ENCODE data around the gene IFNB1. TPM values are rescaled to one million over a fixed set of nuclear protein-coding genes. Genes with fewer than 3 reads are reported as not detected.

IFNB1 gene
- total RNA-seq, 1 experiment from 2014 or later = not detected

- Histone ChIP-seq H3K4me1 (ENCODE audit: control insufficient read depth in 1 of 2, insufficient read depth in 2 of 2, low read length in 2 of 2) (no peaks in the 10 kb centered on the region), H3K79me2 (ENCODE audit: insufficient read depth, low read length) (no peaks in the 10 kb centered on the region), H3K9ac (ENCODE audit: low read length) (no peak overlapping the region), H3K4me2 (ENCODE audit: low read length) (no peak overlapping the region), H3K27me3 (ENCODE audit: insufficient read depth, low read length) (0 out of 2 replicates have a peak, but pooled peaks cover 8% of the 10 kb centered on the region), H3K9me2 (ENCODE audit: insufficient read depth) (no peaks in the 10 kb centered on the region), H3K27ac (ENCODE audit: low read depth, low read length) (no peak overlapping the region), H3K9me3 (ENCODE audit: control insufficient read depth in 1 of 2, insufficient read depth in 1 of 2, low read depth in 1 of 2, low read length in 2 of 2) (no peaks in the 10 kb centered on the region), H3K4me3 (replicated peaks in 1 of 2; ENCODE audit: low read depth in 1 of 2, low read length in 2 of 2) (no peak overlapping the region), H2AFZ (ENCODE audit: low read depth, low read length, poor library complexity, severe bottlenecking) (no peak overlapping the region), H4K20me1 (ENCODE audit: insufficient read depth) (no peaks in the 10 kb centered on the region), H3K36me3 (ENCODE audit: control insufficient read depth in 1 of 2, insufficient read depth in 2 of 2, low read length in 2 of 2) (no peaks in the 10 kb centered on the region)
- ATAC-seq (no peak), DNase-seq (ENCODE audit: low read depth, low spot score) (no peak)
- no peak for TF ChIP-seq ATF3 (IDR thresholded peaks at IDR 0.05)
- TF ChIP-seq FOSL1 (IDR thresholded peaks at IDR 0.05; ENCODE audit: low read depth) = no peak
- TF ChIP-seq CEBPB (IDR thresholded peaks at IDR 0.05; ENCODE audit: low read depth) = no peak
- no peak for TF ChIP-seq CTCF (IDR thresholded peaks at IDR 0.05 in 2 of 3, conservative IDR thresholded peaks at IDR 0.05 in 1 of 3; ENCODE audit: borderline replicate concordance in 1 of 3, insufficient read depth in 1 of 3, low read depth in 2 of 3, low read length in 2 of 3)
- no peak for TF ChIP-seq ZFX (IDR thresholded peaks at IDR 0.05)
- no peak for TF ChIP-seq SP1 (IDR thresholded peaks at IDR 0.05; ENCODE audit: low read depth)
- no TSS peak for BruUV-seq (replicated peaks)
- ChIA-PET RAD21 (ENCODE audit: low non-redundant PET in 1 of 2, low total read pairs in 2 of 2, uncharacterized antibody in 2 of 2, unreplicated experiment in 2 of 2) (no interaction called here), POLR2A (no interaction called here), CTCF (no interaction called here)
- intact Hi-C loops (cut with micrococcal nuclease) = no loop called here
These were observed 44.0 kb upstream of the IFNB1 start for GRCh38 chr9:21121595-21122251.

- no peaks in the 10 kb centered on the region for H3K9me2 ChIP-seq (ENCODE audit: insufficient read depth)
- RAD21 ChIA-PET (ENCODE audit: low non-redundant PET in 1 of 2, low total read pairs in 2 of 2, uncharacterized antibody in 2 of 2, unreplicated experiment in 2 of 2) = no interaction called here
- H3K9ac ChIP-seq (ENCODE audit: low read length) = no peak overlapping the region
- CTCF ChIA-PET = no interaction called here
- POLR2A ChIA-PET = no interaction called here
- H3K27me3 ChIP-seq (ENCODE audit: insufficient read depth, low read length) = 0 out of 2 replicates have a peak, but pooled peaks cover 8% of the 10 kb centered on the region
- no peaks in the 10 kb centered on the region for H4K20me1 ChIP-seq (ENCODE audit: insufficient read depth)
- H3K9me3 ChIP-seq (ENCODE audit: control insufficient read depth in 1 of 2, insufficient read depth in 1 of 2, low read depth in 1 of 2, low read length in 2 of 2) = no peaks in the 10 kb centered on the region
- DNase-seq (ENCODE audit: low read depth, low spot score) (no peak), ATAC-seq (no peak)
- BruUV-seq (replicated peaks) = no TSS peak
- H2AFZ ChIP-seq (ENCODE audit: low read depth, low read length, poor library complexity, severe bottlenecking) = no peak overlapping the region
- H3K4me2 ChIP-seq (ENCODE audit: low read length) = no peak overlapping the region
- H3K79me2 ChIP-seq (ENCODE audit: insufficient read depth, low read length) = no peaks in the 10 kb centered on the region
- no peaks in the 10 kb centered on the region for H3K36me3 ChIP-seq (ENCODE audit: control insufficient read depth in 1 of 2, insufficient read depth in 2 of 2, low read length in 2 of 2)
- H3K4me3 ChIP-seq (replicated peaks in 1 of 2; ENCODE audit: low read depth in 1 of 2, low read length in 2 of 2) = no peak overlapping the region
- no peaks in the 10 kb centered on the region for H3K4me1 ChIP-seq (ENCODE audit: control insufficient read depth in 1 of 2, insufficient read depth in 2 of 2, low read length in 2 of 2)
- H3K27ac ChIP-seq (ENCODE audit: low read depth, low read length) = no peak overlapping the region
- no peak for TF ChIP-seq ZBTB33 (IDR thresholded peaks at IDR 0.05; ENCODE audit: extremely low read depth, insufficient replicate concordance, low read length)
- intact Hi-C loops (cut with micrococcal nuclease) = no loop called here
These were observed 43.3 kb upstream of the IFNB1 start for GRCh38 chr9:21121079-21121478.
